ENCODE results near the gene SMAD6.

GRCh38 chr15:66733976-66734375 lies 31.9 kb downstream of the SMAD6 start:
- TF ChIP-seq EZH2phosphoT487 (IDR thresholded peaks at IDR 0.05; ENCODE audit: insufficient read depth, low read depth) (no peak), EZH2 (IDR thresholded peaks at IDR 0.05; ENCODE audit: insufficient read depth, poor library complexity, severe bottlenecking) (no peak)
